Loucy (cell line): ENCODE data around the gene FCGBP.

Source experiments
- H2AFZ ChIP-seq: fragments of 200-600 bp; sonication (generic); 2 replicates; pipeline ENCODE4 v1.6.0; 2016; ENCODE audit warnings: antibody characterized with exemption, mild to moderate bottlenecking, low read length, moderate library complexity
- H3F3A ChIP-seq: fragments of 200-600 bp; 2 replicates; pipeline ENCODE4 v1.6.0; 2016; ENCODE audit warnings: antibody characterized with exemption, low read depth, mild to moderate bottlenecking
- H3K27me3 ChIP-seq: fragments of 200-600 bp; sonication (generic); 2 replicates; pipeline ENCODE4 v1.6.1; 2014; ENCODE audit warnings: low read length, mild to moderate bottlenecking; ENCODE audit not compliant: insufficient read depth, poor library complexity, severe bottlenecking
- H3K36me3 ChIP-seq: fragments of 200-600 bp; sonication (generic); 2 replicates; pipeline ENCODE4 v1.6.1; 2016; ENCODE audit warnings: low read length; ENCODE audit not compliant: insufficient read depth
- H3K4me1 ChIP-seq: fragments of 200-600 bp; sonication (generic); 2 replicates; pipeline ENCODE4 v1.5.1; 2014; ENCODE audit warnings: low read length, mild to moderate bottlenecking; ENCODE audit not compliant: insufficient read depth, poor library complexity, severe bottlenecking
- H3K4me2 ChIP-seq: fragments of 200-600 bp; sonication (generic); 2 replicates; pipeline ENCODE4 v1.6.0; 2014; ENCODE audit warnings: antibody characterized with exemption, low read length, low read depth, mild to moderate bottlenecking; ENCODE audit not compliant: poor library complexity, severe bottlenecking
- H3K4me3 ChIP-seq: fragments of 200-600 bp; sonication (generic); 2 replicates; pipeline ENCODE4 v1.5.1; 2014; ENCODE audit warnings: low read length, mild to moderate bottlenecking, mixed read lengths; ENCODE audit not compliant: poor library complexity, severe bottlenecking
- H3K79me2 ChIP-seq: fragments of 200-600 bp; sonication (generic); 2 replicates; pipeline ENCODE4 v1.6.1; 2014; ENCODE audit warnings: low read length; ENCODE audit not compliant: insufficient read depth
- H3K9ac ChIP-seq: fragments of 200-600 bp; sonication (generic); 2 replicates; pipeline ENCODE4 v1.6.0; 2014; ENCODE audit warnings: mild to moderate bottlenecking, low read depth, low read length, moderate library complexity; ENCODE audit not compliant: poor library complexity, severe bottlenecking
- H3K9me2 ChIP-seq: fragments of 200-600 bp; sonication (generic); replicated peaks from 2 replicates; pipeline ENCODE4 v1.6.1; 2016; ENCODE audit warnings: low read depth, low read length, mixed read lengths
- H3K9me3 ChIP-seq: fragments of 200-600 bp; sonication (generic); 2 replicates; pipeline ENCODE4 v1.6.1; 2014; ENCODE audit warnings: mild to moderate bottlenecking, antibody characterized with exemption, low read length, low read depth; ENCODE audit not compliant: insufficient read depth
- H4K20me1 ChIP-seq: fragments of 200-600 bp; sonication (generic); 2 replicates; pipeline ENCODE4 v1.6.0; 2014; ENCODE audit warnings: antibody characterized with exemption, low read length, mild to moderate bottlenecking; ENCODE audit not compliant: insufficient read depth, poor library complexity, severe bottlenecking
- EZH2phosphoT487 ChIP-seq: fragments of 200-600 bp; IDR thresholded peaks from 2 replicates; pipeline ENCODE4 v1.6.1; 2018; ENCODE audit warnings: antibody characterized with exemption, mild to moderate bottlenecking, moderate library complexity, borderline replicate concordance
- TF ChIP-seq, protein P1 (sequence below): fragments of 200-600 bp; sonication (generic); conservative IDR thresholded peaks from 2 replicates; pipeline ENCODE4 v1.5.1; 2014; ENCODE audit warnings: mild to moderate bottlenecking, antibody characterized with exemption, low read length

FCGBP gene

DNA sequence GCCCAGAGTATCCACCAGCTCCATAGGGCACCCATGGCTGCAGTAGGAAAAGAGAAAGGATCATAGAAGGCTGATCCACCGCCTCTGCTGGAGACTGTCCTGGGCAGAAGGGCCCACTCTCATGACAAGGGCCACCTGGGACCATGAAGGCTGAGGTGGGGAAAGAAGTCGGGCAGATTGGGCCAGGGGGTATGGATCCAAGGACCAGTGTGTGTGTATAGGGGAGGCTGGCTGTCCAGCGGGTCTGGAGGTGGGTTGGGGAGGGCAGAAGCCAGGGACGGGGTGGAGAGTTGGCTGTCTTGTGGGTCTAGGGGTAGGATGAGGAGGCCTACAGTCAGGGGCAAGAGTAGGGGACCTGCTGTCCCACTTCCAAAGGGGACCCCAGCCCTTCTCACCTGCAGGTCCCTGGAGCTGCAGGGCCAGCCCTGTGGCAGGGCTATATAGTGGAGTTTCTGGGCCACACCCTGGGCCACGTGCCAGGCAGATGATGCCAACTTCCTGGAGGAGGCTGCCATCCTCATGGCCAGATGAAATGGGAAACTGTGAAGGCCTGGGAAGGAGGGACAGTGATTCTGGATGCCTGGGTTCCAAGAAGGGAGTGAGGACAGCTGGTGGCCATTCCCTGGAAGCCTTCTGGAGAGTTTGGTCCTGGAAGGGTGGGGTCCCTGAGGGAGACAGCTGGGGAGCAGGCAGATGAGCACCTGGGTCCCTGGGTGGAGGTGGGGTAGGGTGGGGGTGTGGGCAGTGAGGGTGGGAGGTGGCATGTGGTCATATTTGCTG, at the start of gene FCGBP:
Gene FCGBP (minus strand): TSS at position 51 of the 780 bp plus-strand sequence.
- Histone ChIP-seq H3K9me2 (no peaks in the 10 kb centered on the region), H3K36me3 (no peaks in the 10 kb centered on the region), H3K79me2 (no peaks in the 10 kb centered on the region), H3K4me3 (no peak within 1 kb of the TSS), H3K4me2 (no peak within 1 kb of the TSS), H3F3A (0 out of 2 replicates have a peak, but pooled peaks cover 6% of the 10 kb centered on the region), H3K4me1 (peaks cover 5% of the 10 kb centered on the region), H4K20me1 (no peaks in the 10 kb centered on the region), H2AFZ (no peak within 1 kb of the TSS), H3K9ac (no peak within 1 kb of the TSS), H3K27me3 (peaks cover 3% of the 10 kb centered on the region), H3K9me3 (no peaks in the 10 kb centered on the region)
- TF ChIP-seq, protein P1, sequence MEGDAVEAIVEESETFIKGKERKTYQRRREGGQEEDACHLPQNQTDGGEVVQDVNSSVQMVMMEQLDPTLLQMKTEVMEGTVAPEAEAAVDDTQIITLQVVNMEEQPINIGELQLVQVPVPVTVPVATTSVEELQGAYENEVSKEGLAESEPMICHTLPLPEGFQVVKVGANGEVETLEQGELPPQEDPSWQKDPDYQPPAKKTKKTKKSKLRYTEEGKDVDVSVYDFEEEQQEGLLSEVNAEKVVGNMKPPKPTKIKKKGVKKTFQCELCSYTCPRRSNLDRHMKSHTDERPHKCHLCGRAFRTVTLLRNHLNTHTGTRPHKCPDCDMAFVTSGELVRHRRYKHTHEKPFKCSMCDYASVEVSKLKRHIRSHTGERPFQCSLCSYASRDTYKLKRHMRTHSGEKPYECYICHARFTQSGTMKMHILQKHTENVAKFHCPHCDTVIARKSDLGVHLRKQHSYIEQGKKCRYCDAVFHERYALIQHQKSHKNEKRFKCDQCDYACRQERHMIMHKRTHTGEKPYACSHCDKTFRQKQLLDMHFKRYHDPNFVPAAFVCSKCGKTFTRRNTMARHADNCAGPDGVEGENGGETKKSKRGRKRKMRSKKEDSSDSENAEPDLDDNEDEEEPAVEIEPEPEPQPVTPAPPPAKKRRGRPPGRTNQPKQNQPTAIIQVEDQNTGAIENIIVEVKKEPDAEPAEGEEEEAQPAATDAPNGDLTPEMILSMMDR, result no peak
- no peak for TF ChIP-seq EZH2phosphoT487

DNA sequence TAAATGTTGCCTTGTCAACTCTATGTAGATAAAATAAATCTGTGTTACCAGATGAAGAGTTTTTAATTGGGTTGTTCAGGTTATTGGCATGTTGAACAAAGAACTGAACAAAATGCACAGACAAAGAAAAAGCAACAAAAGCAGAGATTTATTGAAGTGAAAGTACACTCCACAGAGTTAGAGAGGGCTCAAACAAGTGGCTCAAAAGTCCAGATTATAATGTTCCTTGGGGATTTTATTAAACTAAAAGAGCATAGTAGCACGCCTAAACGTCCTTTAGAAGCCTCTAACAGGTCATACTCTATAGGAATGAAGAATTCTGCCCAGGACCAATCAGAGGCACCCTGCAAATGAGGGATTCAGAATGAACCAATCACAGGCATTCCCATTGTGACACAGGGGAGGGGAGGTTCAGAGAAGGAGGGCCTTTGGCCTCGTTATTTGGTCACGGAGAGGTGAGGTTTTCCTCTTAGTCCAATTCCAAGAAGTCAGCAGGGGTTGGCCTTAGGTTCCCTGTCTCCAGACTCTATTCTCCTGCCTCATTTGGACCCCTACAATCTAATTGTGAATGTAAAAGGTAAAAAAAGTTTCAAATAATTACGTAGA, 49.4 kb upstream of the FCGBP start:
- peaks cover 23% of the 10 kb centered on the region; the same call in 1 of the 2 replicates for H3K36me3 ChIP-seq

DNA sequence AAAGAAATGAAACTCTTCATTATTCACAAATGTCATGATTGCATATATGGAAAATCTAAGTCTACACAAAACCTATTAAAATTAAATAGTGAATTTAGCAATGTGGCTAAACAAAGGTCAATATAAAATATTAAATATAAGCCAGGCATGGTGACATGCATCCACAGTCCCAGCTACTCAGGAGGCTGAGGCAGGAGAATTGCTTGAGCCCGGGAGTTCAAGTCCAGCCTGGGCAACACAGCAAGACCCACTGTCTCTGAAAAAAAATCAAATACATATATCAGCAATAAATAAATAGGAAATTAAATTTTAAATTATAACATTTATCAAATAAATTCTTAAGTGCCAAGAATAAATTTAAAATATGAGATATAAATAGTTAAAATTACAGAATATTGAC, 48.4 kb upstream of the FCGBP start:
- H3K36me3 ChIP-seq, result peaks cover 33% of the 10 kb centered on the region; the same call in 1 of the 2 replicates
- no peaks in the 10 kb centered on the region for H4K20me1 ChIP-seq
- no peak overlapping the region for H3K9ac ChIP-seq
- H3K27me3 ChIP-seq, result no peaks in the 10 kb centered on the region
- H3K4me1 ChIP-seq, result no peaks in the 10 kb centered on the region
- TF ChIP-seq, protein P1, result no peak
- TF ChIP-seq EZH2phosphoT487, result no peak
- H3F3A ChIP-seq, result no peaks in the 10 kb centered on the region
- no peak overlapping the region for H3K4me3 ChIP-seq
- H2AFZ ChIP-seq, result no peak overlapping the region
- H3K9me3 ChIP-seq, result peaks cover 16% of the 10 kb centered on the region
- H3K4me2 ChIP-seq, result no peak overlapping the region
- H3K79me2 ChIP-seq, result no peaks in the 10 kb centered on the region; the same call in 1 of the 2 replicates
- H3K9me2 ChIP-seq, result no peaks in the 10 kb centered on the region

More for the DNA sequence above, 49.4 kb upstream of the FCGBP start:
- no peak overlapping the region for H3K9ac ChIP-seq
- no peaks in the 10 kb centered on the region for H3K9me2 ChIP-seq
- no peaks in the 10 kb centered on the region; the same call in 1 of the 2 replicates for H3K79me2 ChIP-seq
- H2AFZ ChIP-seq, result no peak overlapping the region
- no peaks in the 10 kb centered on the region for H3K27me3 ChIP-seq
- H4K20me1 ChIP-seq, result no peaks in the 10 kb centered on the region
- no peak overlapping the region for H3K4me2 ChIP-seq
- TF ChIP-seq EZH2phosphoT487, result no peak
- TF ChIP-seq, protein P1, result no peak
- H3K4me3 ChIP-seq, result no peak overlapping the region
- H3K9me3 ChIP-seq, result peaks cover 16% of the 10 kb centered on the region
- no peaks in the 10 kb centered on the region for H3K4me1 ChIP-seq
- H3F3A ChIP-seq, result no peaks in the 10 kb centered on the region
